Prostate gland (tissue), 2 donors: Measurements from ENCODE around the gene OSBPL1A. TPM values are rescaled to one million over a fixed set of nuclear protein-coding genes. Genes with fewer than 3 reads are reported as not detected.

Source experiments
- DNase-seq: peaks from one replicate; pipeline ENCODE4 v3.0.0-alpha.2; 2019; ENCODE audit warnings: low spot score
- H3K27ac ChIP-seq, 2 donors: fragments of 200-600 bp; sonication (generic); 2 replicates each; pipeline ENCODE4 v1.5.1; 2017 to 2019
- H3K27me3 ChIP-seq: fragments of 200-600 bp; sonication (generic); replicated peaks from 2 replicates; pipeline ENCODE4 v1.5.1; 2019; ENCODE audit not compliant: insufficient read depth
- H3K36me3 ChIP-seq, 2 donors: fragments of 200-600 bp; sonication (generic); 1 replicate in 1 of 2; 2 replicates in 1 of 2; pipeline versions ENCODE4 v1.5.1 to v1.8.1; 2017 to 2019
- H3K4me1 ChIP-seq: fragments of 200-600 bp; sonication (generic); replicated peaks from 2 replicates; pipeline ENCODE4 v1.5.1; 2019
- H3K4me3 ChIP-seq, 2 donors: fragments of 200-600 bp; sonication (generic); 2 replicates each; pipeline ENCODE4 v1.5.1; 2017 to 2019
- H3K9me3 ChIP-seq: fragments of 200-600 bp; sonication (generic); 2 replicates; pipeline ENCODE4 v1.5.1; 2017
- CTCF ChIP-seq, 4 experiments: fragments of 200-600 bp in 2 of 4; fragments of 450-650 bp in 2 of 4; sonication (generic) in 2 of 4; IDR thresholded peaks; 1 replicate in 3 of 4; 2 replicates in 1 of 4; pipeline ENCODE4 v1.5.1; 2016 to 2019; ENCODE audit warnings: antibody characterized with exemption in 4 of 4, mild to moderate bottlenecking in 2 of 4, moderate library complexity in 2 of 4
- POLR2A ChIP-seq: fragments of 450-650 bp; IDR thresholded peaks from one replicate; pipeline ENCODE4 v1.6.1; 2016; ENCODE audit warnings: antibody characterized with exemption, mild to moderate bottlenecking
- POLR2AphosphoS5 ChIP-seq: sonication (generic); formaldehyde crosslinking; IDR thresholded peaks from one replicate; pipeline ENCODE4 v1.6.1; 2017; ENCODE audit warnings: antibody characterized with exemption
- WGBS: methylation state at CpG from one replicate; pipeline ENCODE4 v1.1.5; 2018; 5-methylcytosine and 5-hydroxymethylcytosine counted together
- intact Hi-C: fragments of 100-400 bp; cut with DNase I; formaldehyde crosslinking; loops from one replicate; pipeline ENCODE4 v1.14.2; 2022
- total RNA-seq, 2 donors: library from RNA; depleted of rRNA; stranded (reverse); fragments of >200 nt; gene quantifications; one replicate each; pipeline ENCODE4 v1.1.0, GENCODE V29; 2016

The OSBPL1A gene
- 10 to 100 TPM; 33.7 to 39.1 TPM for total RNA-seq

DNA sequence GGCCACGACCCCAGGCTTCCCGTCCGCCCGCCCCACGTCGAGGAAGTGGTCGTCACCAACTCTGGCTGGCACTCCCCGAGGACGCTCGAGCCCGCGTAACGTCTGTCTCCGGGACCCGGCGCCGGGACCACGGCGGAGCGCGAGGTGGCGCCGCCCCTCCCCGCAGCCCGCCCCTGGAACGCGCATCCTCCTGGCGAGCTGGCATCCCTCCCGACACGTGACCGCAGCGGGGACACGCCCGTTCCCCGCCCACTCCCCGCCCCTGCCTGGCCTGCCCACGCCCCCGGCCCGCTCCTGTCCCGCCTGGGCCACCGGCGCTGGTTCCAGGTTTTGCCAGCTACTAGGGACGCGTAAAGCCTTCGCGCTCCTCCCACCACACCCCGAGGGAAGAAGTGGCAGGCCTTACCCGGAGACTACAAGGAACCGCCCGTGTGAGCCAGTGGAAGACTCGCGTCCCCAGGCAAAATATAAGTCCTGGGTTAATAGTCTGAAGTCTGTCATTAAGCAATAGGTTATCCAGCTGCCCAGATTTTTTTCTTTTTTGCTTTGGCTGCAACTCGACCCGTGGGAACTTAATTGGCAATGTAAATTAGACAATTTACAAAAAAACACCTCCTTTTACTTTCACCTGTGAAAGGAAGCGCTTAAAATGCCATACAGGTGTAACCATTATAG is at the start of gene OSBPL1A:
OSBPL1A (minus strand) TSS at position 131 of the 675 bp plus-strand sequence. CDS start 20,291 bp downstream, outside the sequence.
- Histone ChIP-seq H3K4me3 (peak within 1 kb of the TSS; percentile 73), H3K27ac (peak within 1 kb of the TSS; percentile 73 to 77), H3K4me1 (no peaks in the 10 kb centered on the region), H3K9me3 (no peaks in the 10 kb centered on the region), H3K27me3 (no peaks in the 10 kb centered on the region), H3K36me3 (no peaks in the 10 kb centered on the region)
- peak; percentile 95 for DNase-seq
- intact Hi-C loops = no loop called here
- 3% methylated on average over 43 of the region's 55 CpGs for WGBS
- TF ChIP-seq POLR2AphosphoS5 = peak; percentile 75
- peak; percentile 35 for TF ChIP-seq POLR2A
- TF ChIP-seq CTCF (IDR thresholded peaks at IDR 0.05) = peak in 1 of 4 experiments; percentile 19

DNA sequence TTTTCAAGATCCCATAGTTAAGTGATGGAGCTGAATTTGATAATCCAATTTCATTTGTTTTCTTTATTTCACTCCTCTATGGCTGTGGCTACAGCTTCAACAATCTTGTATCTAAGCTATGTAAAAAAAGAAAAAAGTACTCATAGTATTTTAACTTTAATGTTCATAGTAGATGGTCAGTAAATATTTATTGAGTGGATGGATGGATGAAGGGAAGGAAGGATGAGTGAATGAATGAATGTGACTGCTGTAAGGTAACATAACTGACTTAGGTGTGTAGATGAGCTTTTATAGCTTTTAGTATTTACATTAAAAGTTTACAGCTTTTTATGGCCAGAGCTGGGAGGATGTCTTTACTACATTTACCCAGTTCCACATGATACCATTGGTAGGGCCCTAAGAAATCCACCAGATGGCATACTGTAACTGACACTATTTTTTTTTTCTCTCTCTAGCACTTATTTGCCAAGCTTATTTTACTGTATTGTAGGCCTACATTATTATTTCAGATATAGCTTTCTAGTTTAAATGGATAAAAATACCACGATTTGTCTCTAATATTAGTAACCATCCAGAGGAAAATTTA is 49.4 kb upstream of the OSBPL1A start:
- H3K27me3 ChIP-seq = no peaks in the 10 kb centered on the region
- no peaks in the 10 kb centered on the region for H3K36me3 ChIP-seq
- H3K9me3 ChIP-seq = no peaks in the 10 kb centered on the region
- DNase-seq = no peak
- H3K4me3 ChIP-seq = no peak overlapping the region
- no peak overlapping the region for H3K27ac ChIP-seq
- intact Hi-C loops = no loop called here
- H3K4me1 ChIP-seq = no peaks in the 10 kb centered on the region
- 76% methylated on average over 1 of the region's 1 CpG for WGBS
- TF ChIP-seq POLR2AphosphoS5 = peak; percentile 53
- TF ChIP-seq CTCF (IDR thresholded peaks at IDR 0.05) = peak in 2 of 4 experiments; percentile 20 to 37
- no peak for TF ChIP-seq POLR2A

GRCh38 chr18:24446453-24446852 is 48.8 kb upstream of the OSBPL1A start:
- no peak for DNase-seq
- no peaks in the 10 kb centered on the region for H3K9me3 ChIP-seq
- no peaks in the 10 kb centered on the region for H3K27me3 ChIP-seq
- no peaks in the 10 kb centered on the region for H3K4me1 ChIP-seq
- H3K36me3 ChIP-seq = no peaks in the 10 kb centered on the region
- 92% methylated on average over 1 of the region's 1 CpG for WGBS
- intact Hi-C loops = no loop called here
- H3K4me3 ChIP-seq = no peak overlapping the region
- TF ChIP-seq CTCF (IDR thresholded peaks at IDR 0.05) (no peak), POLR2AphosphoS5 (no peak), POLR2A (no peak)
- no peak overlapping the region for H3K27ac ChIP-seq

DNA sequence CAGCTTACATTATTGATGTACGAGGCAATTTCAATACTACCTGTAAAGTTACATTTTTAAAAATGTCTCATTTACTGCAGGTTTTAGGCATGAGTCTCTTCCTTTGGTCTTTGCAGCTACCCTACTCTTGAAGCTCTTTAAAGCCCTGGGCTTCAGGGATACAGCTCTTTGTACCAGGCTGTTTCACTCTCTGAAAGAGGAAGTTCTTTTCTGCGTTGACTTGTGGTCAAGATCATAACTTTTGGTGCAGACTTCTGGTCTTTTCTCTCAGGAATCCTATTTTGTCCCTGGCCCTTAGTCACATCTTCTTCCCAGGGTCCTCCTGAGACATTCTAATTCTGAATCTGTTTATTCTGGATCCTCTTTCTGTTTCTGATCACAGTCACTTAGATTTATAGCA is 46.2 kb upstream of the OSBPL1A start:
- intact Hi-C loops = no loop called here
- Histone ChIP-seq H3K4me1 (no peaks in the 10 kb centered on the region), H3K27me3 (no peaks in the 10 kb centered on the region), H3K27ac (no peak overlapping the region), H3K9me3 (no peaks in the 10 kb centered on the region), H3K36me3 (no peaks in the 10 kb centered on the region), H3K4me3 (no peak overlapping the region)
- WGBS = 80% methylated on average over 2 of the region's 2 CpGs
- DNase-seq = no peak
- no peak for TF ChIP-seq POLR2AphosphoS5
- TF ChIP-seq POLR2A = no peak
- no peak for TF ChIP-seq CTCF (IDR thresholded peaks at IDR 0.05)

GRCh38 chr18:24436939-24437338 is 39.3 kb upstream of the OSBPL1A start:
- Histone ChIP-seq H3K4me1 (no peaks in the 10 kb centered on the region), H3K4me3 (no peak overlapping the region), H3K27me3 (no peaks in the 10 kb centered on the region), H3K27ac (no peak overlapping the region), H3K36me3 (no peaks in the 10 kb centered on the region), H3K9me3 (no peaks in the 10 kb centered on the region)
- DNase-seq = no peak
- WGBS = 97% methylated on average over 1 of the region's 1 CpG
- no peak for TF ChIP-seq CTCF (IDR thresholded peaks at IDR 0.05)
- TF ChIP-seq POLR2A = no peak
- no peak for TF ChIP-seq POLR2AphosphoS5
- intact Hi-C loops = no loop called here
